ENCODE data around the gene EFL1.
A peak's percentile ranks its signal among the peaks of the same experiment; 100 is the strongest.

DNA sequence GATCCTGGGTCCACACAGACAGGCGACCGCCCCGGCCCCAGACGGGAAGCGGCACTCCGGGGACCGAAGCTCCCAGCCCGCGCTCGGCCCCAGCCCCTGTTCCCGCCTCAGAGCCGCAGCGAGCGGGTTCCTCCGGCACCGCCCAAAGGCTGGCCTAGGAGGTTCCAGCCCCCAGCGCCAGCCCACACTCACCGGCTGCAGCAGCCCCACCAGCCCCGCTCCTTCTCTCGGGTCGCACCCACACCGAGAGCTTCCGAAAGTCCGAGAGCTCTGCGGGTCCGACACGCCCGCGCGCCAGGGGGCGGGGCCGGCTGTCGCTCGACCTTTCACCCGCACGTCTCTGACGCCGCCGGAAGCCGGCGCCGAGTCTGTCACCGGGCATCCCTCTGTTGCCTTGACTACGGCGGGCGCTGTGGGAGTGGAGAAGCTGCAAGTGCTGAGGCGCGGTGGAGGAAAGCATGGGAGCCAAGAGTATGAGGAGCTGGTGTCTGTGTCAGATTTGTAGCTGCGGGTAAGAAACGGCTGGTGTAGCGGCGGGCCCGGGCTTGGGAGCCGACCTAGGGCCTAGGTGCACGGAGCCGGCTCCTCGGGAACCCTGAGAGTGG, at the start of gene EFL1, which contains the start of gene SAXO2:
- no peak for TF ChIP-seq SREBF2 (IDR thresholded peaks at IDR 0.05; ENCODE audit: low read length)
- no peak for TF ChIP-seq EP300 (IDR thresholded peaks at IDR 0.05; ENCODE audit: borderline replicate concordance in 1 of 2, control insufficient read depth in 1 of 2, low read depth in 2 of 2, low read length in 2 of 2)
- TF ChIP-seq, protein P1, sequence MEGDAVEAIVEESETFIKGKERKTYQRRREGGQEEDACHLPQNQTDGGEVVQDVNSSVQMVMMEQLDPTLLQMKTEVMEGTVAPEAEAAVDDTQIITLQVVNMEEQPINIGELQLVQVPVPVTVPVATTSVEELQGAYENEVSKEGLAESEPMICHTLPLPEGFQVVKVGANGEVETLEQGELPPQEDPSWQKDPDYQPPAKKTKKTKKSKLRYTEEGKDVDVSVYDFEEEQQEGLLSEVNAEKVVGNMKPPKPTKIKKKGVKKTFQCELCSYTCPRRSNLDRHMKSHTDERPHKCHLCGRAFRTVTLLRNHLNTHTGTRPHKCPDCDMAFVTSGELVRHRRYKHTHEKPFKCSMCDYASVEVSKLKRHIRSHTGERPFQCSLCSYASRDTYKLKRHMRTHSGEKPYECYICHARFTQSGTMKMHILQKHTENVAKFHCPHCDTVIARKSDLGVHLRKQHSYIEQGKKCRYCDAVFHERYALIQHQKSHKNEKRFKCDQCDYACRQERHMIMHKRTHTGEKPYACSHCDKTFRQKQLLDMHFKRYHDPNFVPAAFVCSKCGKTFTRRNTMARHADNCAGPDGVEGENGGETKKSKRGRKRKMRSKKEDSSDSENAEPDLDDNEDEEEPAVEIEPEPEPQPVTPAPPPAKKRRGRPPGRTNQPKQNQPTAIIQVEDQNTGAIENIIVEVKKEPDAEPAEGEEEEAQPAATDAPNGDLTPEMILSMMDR (IDR thresholded peaks at IDR 0.05 in 2 of 3, conservative IDR thresholded peaks at IDR 0.05 in 1 of 3; ENCODE audit: control insufficient read depth in 2 of 3, extremely low read depth in 1 of 3, insufficient read depth in 1 of 3, low read depth in 3 of 3, low read length in 3 of 3), result no peak
- TF ChIP-seq SIN3A (IDR thresholded peaks at IDR 0.05; ENCODE audit: low read depth, low read length), result peak; percentile 88; the same call in 1 of the 2 replicates

All from GM12878 (cell line).